KMS-11 (cell line): ENCODE results near the gene CASK.

Source experiments
- H2AFZ ChIP-seq: fragments of 200-600 bp; sonication (generic); 2 replicates; pipeline ENCODE4 v1.6.1; 2016; ENCODE audit warnings: antibody characterized with exemption, mixed run types, low read depth
- H3K27ac ChIP-seq: fragments of 200-600 bp; sonication (generic); 2 replicates; pipeline ENCODE4 v1.6.1; 2016; ENCODE audit warnings: mild to moderate bottlenecking, mixed run types
- H3K27me3 ChIP-seq: fragments of 200-600 bp; sonication (generic); 2 replicates; pipeline ENCODE4 v1.6.1; 2017; ENCODE audit warnings: mild to moderate bottlenecking, low read depth, mixed run types, moderate library complexity; ENCODE audit not compliant: insufficient read depth
- H3K36me3 ChIP-seq: fragments of 200-600 bp; sonication (generic); 2 replicates; pipeline ENCODE4 v1.6.1; 2017; ENCODE audit warnings: mild to moderate bottlenecking, mixed run types; ENCODE audit not compliant: insufficient read depth
- H3K4me1 ChIP-seq: fragments of 200-600 bp; sonication (generic); 2 replicates; pipeline ENCODE4 v1.6.1; 2016; ENCODE audit warnings: mild to moderate bottlenecking, low read depth, mixed run types; ENCODE audit not compliant: poor library complexity, severe bottlenecking
- H3K4me2 ChIP-seq: fragments of 200-600 bp; sonication (generic); 2 replicates; pipeline ENCODE4 v1.7.0; 2016; ENCODE audit warnings: mild to moderate bottlenecking, mixed run types
- H3K4me3 ChIP-seq: fragments of 200-600 bp; sonication (generic); IDR thresholded peaks from 2 replicates; pipeline ENCODE4 v1.6.1; 2017; ENCODE audit warnings: low read depth, low read length, mixed read lengths; ENCODE audit not compliant: insufficient read depth
- H3K79me2 ChIP-seq: fragments of 200-600 bp; sonication (generic); 2 replicates; pipeline ENCODE4 v1.6.1; 2016; ENCODE audit warnings: low read depth, mixed run types; ENCODE audit not compliant: insufficient read depth
- H3K9ac ChIP-seq: fragments of 200-600 bp; sonication (generic); 2 replicates; pipeline ENCODE4 v1.6.1; 2016; ENCODE audit warnings: mild to moderate bottlenecking, mixed run types
- H4K20me1 ChIP-seq: fragments of 200-600 bp; sonication (generic); 2 replicates; pipeline ENCODE4 v1.6.1; 2016; ENCODE audit warnings: mild to moderate bottlenecking, mixed run types; ENCODE audit not compliant: insufficient read depth
- TF ChIP-seq, protein P1 (sequence below): fragments of 200-600 bp; sonication (generic); conservative IDR thresholded peaks from 2 replicates; pipeline ENCODE4 v1.6.1; 2017; ENCODE audit warnings: low read depth, mild to moderate bottlenecking, antibody characterized with exemption, low read length, moderate library complexity, mixed read lengths

CASK gene

DNA sequence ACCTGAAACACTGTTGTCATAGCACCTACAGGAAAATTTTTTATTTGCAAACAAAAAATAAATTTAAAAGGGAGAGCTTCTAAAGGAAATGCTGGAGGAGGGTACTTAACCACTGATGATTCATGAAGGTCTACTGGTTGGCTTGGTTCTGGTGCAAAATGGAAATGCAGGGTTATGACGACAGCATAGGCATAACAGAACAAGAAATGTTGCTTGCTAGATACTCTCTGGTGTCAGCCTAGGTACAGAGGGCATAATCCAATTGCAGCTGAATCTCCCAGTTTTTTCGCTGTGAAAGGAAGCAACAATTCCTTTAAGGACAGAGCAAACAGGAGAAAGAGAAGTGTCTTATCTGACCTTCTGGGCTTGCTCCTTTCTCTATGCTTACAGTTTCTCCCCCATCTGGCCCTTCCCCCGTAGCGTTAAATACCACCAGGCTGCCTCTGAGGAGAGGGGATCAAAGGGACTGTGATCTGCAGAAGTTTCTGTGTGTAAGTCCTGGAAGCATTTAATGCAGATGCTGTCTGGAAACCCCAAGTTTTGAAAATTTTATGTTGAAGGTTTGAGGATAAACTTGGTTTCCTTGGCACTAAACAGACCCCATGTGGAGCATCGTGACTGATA, 23.7 kb upstream of the CASK start:
- H3K36me3 ChIP-seq: no peaks in the 10 kb centered on the region
- peaks cover 6% of the 10 kb centered on the region for H3K4me1 ChIP-seq
- no peak overlapping the region for H3K27ac ChIP-seq
- H3K4me3 ChIP-seq: no peak overlapping the region
- H2AFZ ChIP-seq: no peak overlapping the region
- no peaks in the 10 kb centered on the region for H3K79me2 ChIP-seq
- no peak overlapping the region for H3K4me2 ChIP-seq
- no peaks in the 10 kb centered on the region for H4K20me1 ChIP-seq
- TF ChIP-seq, protein P1, sequence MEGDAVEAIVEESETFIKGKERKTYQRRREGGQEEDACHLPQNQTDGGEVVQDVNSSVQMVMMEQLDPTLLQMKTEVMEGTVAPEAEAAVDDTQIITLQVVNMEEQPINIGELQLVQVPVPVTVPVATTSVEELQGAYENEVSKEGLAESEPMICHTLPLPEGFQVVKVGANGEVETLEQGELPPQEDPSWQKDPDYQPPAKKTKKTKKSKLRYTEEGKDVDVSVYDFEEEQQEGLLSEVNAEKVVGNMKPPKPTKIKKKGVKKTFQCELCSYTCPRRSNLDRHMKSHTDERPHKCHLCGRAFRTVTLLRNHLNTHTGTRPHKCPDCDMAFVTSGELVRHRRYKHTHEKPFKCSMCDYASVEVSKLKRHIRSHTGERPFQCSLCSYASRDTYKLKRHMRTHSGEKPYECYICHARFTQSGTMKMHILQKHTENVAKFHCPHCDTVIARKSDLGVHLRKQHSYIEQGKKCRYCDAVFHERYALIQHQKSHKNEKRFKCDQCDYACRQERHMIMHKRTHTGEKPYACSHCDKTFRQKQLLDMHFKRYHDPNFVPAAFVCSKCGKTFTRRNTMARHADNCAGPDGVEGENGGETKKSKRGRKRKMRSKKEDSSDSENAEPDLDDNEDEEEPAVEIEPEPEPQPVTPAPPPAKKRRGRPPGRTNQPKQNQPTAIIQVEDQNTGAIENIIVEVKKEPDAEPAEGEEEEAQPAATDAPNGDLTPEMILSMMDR: no peak
- H3K27me3 ChIP-seq: no peaks in the 10 kb centered on the region
- H3K9ac ChIP-seq: no peak overlapping the region

DNA sequence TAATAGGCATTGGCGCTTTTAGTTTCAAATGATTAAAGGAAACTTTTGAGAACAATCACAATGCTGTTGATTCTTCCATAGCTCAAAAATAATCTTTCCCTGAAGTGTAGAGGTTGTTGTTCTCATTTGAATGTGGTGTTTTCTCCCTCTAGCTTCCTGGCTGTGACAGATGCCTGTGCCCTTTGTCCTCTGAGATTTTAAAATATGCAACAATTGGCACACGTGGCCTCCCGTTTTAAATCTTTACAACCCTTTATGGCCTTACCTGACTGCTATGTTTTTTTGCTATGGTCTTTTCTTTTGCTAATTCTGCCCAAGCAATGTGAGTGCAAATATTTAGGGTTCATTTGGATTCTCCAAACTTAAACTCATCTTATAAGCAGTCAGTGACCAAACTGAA, 22.9 kb upstream of the CASK start:
- no peaks in the 10 kb centered on the region for H3K36me3 ChIP-seq
- H3K9ac ChIP-seq: no peak overlapping the region
- no peak overlapping the region for H3K4me3 ChIP-seq
- no peaks in the 10 kb centered on the region for H3K4me1 ChIP-seq
- no peak overlapping the region for H2AFZ ChIP-seq
- no peaks in the 10 kb centered on the region for H4K20me1 ChIP-seq
- TF ChIP-seq, protein P1: no peak
- H3K27ac ChIP-seq: no peak overlapping the region
- H3K27me3 ChIP-seq: no peaks in the 10 kb centered on the region
- H3K79me2 ChIP-seq: no peaks in the 10 kb centered on the region
- no peak overlapping the region for H3K4me2 ChIP-seq

DNA sequence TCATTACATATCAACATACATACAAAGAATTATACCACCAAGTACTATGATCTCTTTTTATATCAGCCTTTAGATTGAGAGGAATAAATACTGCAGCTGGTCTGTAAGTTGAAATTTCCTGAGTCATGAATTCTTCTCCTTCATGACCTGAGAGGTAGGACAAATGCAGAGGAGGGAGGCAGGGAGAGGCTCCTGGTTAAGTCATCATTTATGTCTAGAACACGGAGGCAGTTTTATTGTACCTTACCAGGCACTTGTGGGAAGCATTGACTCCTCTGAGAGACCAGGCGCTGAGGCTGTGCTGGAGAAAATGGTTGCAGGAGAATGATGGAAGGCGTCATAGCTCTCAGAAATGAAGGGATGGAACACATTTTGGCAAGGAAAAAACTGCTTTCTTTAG, 12.5 kb upstream of the CASK start:
- no peaks in the 10 kb centered on the region for H3K27me3 ChIP-seq
- no peak overlapping the region for H3K4me2 ChIP-seq
- no peaks in the 10 kb centered on the region for H3K4me1 ChIP-seq
- TF ChIP-seq, protein P1: no peak
- H3K4me3 ChIP-seq: no peak overlapping the region
- H3K79me2 ChIP-seq: no peaks in the 10 kb centered on the region
- H4K20me1 ChIP-seq: no peaks in the 10 kb centered on the region
- H2AFZ ChIP-seq: no peak overlapping the region
- no peaks in the 10 kb centered on the region for H3K36me3 ChIP-seq
- no peak overlapping the region for H3K9ac ChIP-seq
- H3K27ac ChIP-seq: no peak overlapping the region

DNA sequence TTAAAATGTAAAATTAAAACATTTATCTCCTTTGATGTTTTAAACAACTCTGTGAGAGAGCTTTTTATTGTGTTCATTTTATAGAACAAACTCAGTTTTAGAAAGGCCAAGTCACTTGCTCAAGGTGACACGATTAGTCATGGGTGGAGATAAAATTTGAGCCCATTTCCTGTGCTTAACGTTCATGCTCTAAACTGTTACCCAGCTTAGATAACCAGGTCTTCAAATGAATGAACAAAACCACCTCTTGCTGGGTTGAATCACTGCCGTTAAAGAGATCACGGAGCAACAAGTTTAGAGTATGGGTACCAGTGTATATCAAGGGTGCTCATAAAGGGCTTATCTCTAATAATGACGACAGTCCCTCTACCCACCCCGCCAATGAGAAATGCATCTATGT, 10.2 kb upstream of the CASK start:
- no peaks in the 10 kb centered on the region for H4K20me1 ChIP-seq
- TF ChIP-seq, protein P1: no peak
- H3K27me3 ChIP-seq: no peaks in the 10 kb centered on the region
- H2AFZ ChIP-seq: no peak overlapping the region
- no peaks in the 10 kb centered on the region for H3K4me1 ChIP-seq
- H3K79me2 ChIP-seq: no peaks in the 10 kb centered on the region
- H3K4me2 ChIP-seq: no peak overlapping the region
- no peaks in the 10 kb centered on the region for H3K36me3 ChIP-seq
- H3K4me3 ChIP-seq: no peak overlapping the region
- H3K27ac ChIP-seq: no peak overlapping the region
- H3K9ac ChIP-seq: no peak overlapping the region
